GM23248 (cell line): Measurements from ENCODE around the gene EXOC6.

Experiments used
- EZH2 ChIP-seq: fragments of 200-600 bp; sonication (generic); IDR thresholded peaks from 2 replicates; pipeline ENCODE4 v1.6.1; 2018; ENCODE audit warnings: antibody characterized with exemption, mild to moderate bottlenecking; ENCODE audit not compliant: insufficient read depth, poor library complexity, severe bottlenecking
- EZH2phosphoT487 ChIP-seq: fragments of 200-600 bp; sonication (generic); IDR thresholded peaks from 2 replicates; pipeline ENCODE4 v1.6.1; 2018; ENCODE audit warnings: antibody characterized with exemption, moderate library complexity, mild to moderate bottlenecking, low read depth; ENCODE audit not compliant: insufficient read depth

GRCh38 chr10:92913973-92914372 is 65.7 kb downstream of the EXOC6 start:
- TF ChIP-seq EZH2phosphoT487 (no peak), EZH2 (no peak)
